GM12878 (cell line): Measurements from ENCODE around the gene XPO1. TPM values are rescaled to one million over a fixed set of nuclear protein-coding genes. Genes with fewer than 3 reads are reported as not detected.

Source experiments
- ATAC-seq: fragments of 200-7000 bp; cut with Tn5 transposase; 3 replicates; pipeline ENCODE4 v1.9.1; 2020; ENCODE audit warnings: mild to moderate bottlenecking, moderate library complexity
- Bru-seq: library from RNA; stranded (reverse); fragments of 400-500 nt; gene quantifications from one replicate; lab custom pipeline; 2021; lab: Mats Ljungman, UMichigan
- BruChase-seq, 2 experiments: library from RNA; stranded (reverse); fragments of 400-500 nt; gene quantifications; one replicate each; lab custom pipeline; 2021; lab: Mats Ljungman, UMichigan
- BruUV-seq: library from RNA; stranded (reverse); fragments of 400-500 nt; replicated peaks from 2 replicates; lab custom pipeline; 2021; lab: Mats Ljungman, UMichigan
- CTCF ChIA-PET: fragments of 300-600 bp; sonication (Branson Sonifier 250); formaldehyde crosslinking; extraction: SDS; loops from one replicate; lab custom pipeline; 2021; ENCODE audit warnings: inconsistent platforms; lab: Yijun Ruan, JAX
- POLR2A ChIA-PET: fragments of 350-600 bp; formaldehyde crosslinking; extraction: SDS; loops from one replicate; lab custom pipeline; 2021; ENCODE audit warnings: inconsistent platforms; lab: Charles Lee
- RAD21 ChIA-PET: fragments of 300-600 bp; sonication (Branson Sonifier 250); formaldehyde crosslinking; loops from one replicate; lab custom pipeline; 2023; ENCODE audit warnings: antibody characterized with exemption; ENCODE audit not compliant: unreplicated experiment; lab: Charles Lee
- SMC1A ChIA-PET: fragments of 300-600 bp; sonication (Branson Sonifier 250); formaldehyde crosslinking; loops from one replicate; lab custom pipeline; 2023; ENCODE audit not compliant: unreplicated experiment, uncharacterized antibody; lab: Charles Lee
- DNase-seq: peaks from one replicate; pipeline ENCODE4 v3.0.0-alpha.2; 2011; ENCODE audit warnings: low read depth, low spot score
- FAIRE-seq: peaks from 3 replicates; lab custom pipeline; 2011; peaks lifted over from hg19 to GRCh38; lab: Jason Lieb, UNC
- H2AFZ ChIP-seq: 2 replicates; pipeline ENCODE4 v1.6.0; 2011; ENCODE audit warnings: low read depth, low read length, control low read depth; ENCODE audit not compliant: control insufficient read depth
- H3K27ac ChIP-seq: 2 replicates; pipeline ENCODE4 v1.5.1; 2011; ENCODE audit warnings: control low read depth; ENCODE audit not compliant: control insufficient read depth, insufficient read depth
- H3K27me3 ChIP-seq, 2 experiments: replicated peaks in 1 of 2; 2 replicates each; pipeline versions ENCODE4 v1.6.0 to v1.6.1; 2011; ENCODE audit warnings: low read length in 1 of 2; ENCODE audit not compliant: control insufficient read depth in 2 of 2, insufficient read depth in 2 of 2
- H3K36me3 ChIP-seq, 2 experiments: 2 replicates each; pipeline ENCODE4 v1.5.1; 2011; ENCODE audit warnings: low read length in 1 of 2; ENCODE audit not compliant: control insufficient read depth in 2 of 2, insufficient read depth in 2 of 2
- H3K4me1 ChIP-seq: 2 replicates; pipeline ENCODE4 v1.6.1; 2011; ENCODE audit warnings: mild to moderate bottlenecking, low read length, moderate library complexity, mixed read lengths; ENCODE audit not compliant: control insufficient read depth, insufficient read depth
- H3K4me2 ChIP-seq: 2 replicates; pipeline ENCODE4 v1.6.0; 2011; ENCODE audit warnings: control low read depth; ENCODE audit not compliant: control insufficient read depth, insufficient read depth
- H3K4me3 ChIP-seq: fragments of 200-600 bp; sonication (generic); 2 replicates; pipeline ENCODE4 v1.5.1; 2016
- H3K79me2 ChIP-seq: 2 replicates; pipeline ENCODE4 v1.6.0; 2011; ENCODE audit warnings: low read length; ENCODE audit not compliant: control insufficient read depth, insufficient read depth
- H3K9ac ChIP-seq: 2 replicates; pipeline ENCODE4 v1.8.0; 2011; ENCODE audit warnings: low read length, control low read depth, mixed read lengths; ENCODE audit not compliant: control insufficient read depth, insufficient read depth
- H3K9me3 ChIP-seq: replicated peaks from 3 replicates; pipeline ENCODE4 v1.5.1; 2011; ENCODE audit warnings: mild to moderate bottlenecking, low read length; ENCODE audit not compliant: control insufficient read depth, insufficient read depth
- H4K20me1 ChIP-seq: 2 replicates; pipeline ENCODE4 v1.6.0; 2011; ENCODE audit not compliant: control insufficient read depth, insufficient read depth
- GATAD2B ChIP-seq: fragments of 450-650 bp; conservative IDR thresholded peaks from 2 replicates; pipeline ENCODE4 v1.6.1; 2017; ENCODE audit warnings: low read depth, mild to moderate bottlenecking, moderate library complexity
- IRF4 ChIP-seq: IDR thresholded peaks from 2 replicates; pipeline ENCODE4 v1.6.1; 2011; ENCODE audit warnings: low read depth, low read length
- MYC ChIP-seq: IDR thresholded peaks from 2 replicates; pipeline ENCODE4 v1.6.1; 2011; ENCODE audit warnings: mild to moderate bottlenecking, low read length, moderate library complexity, inconsistent platforms; ENCODE audit not compliant: insufficient read depth, insufficient replicate concordance, insufficient read length, severe bottlenecking
- NFXL1 ChIP-seq: fragments of 450-650 bp; IDR thresholded peaks from 2 replicates; pipeline ENCODE4 v1.6.1; 2017; ENCODE audit warnings: antibody characterized with exemption, mild to moderate bottlenecking, borderline replicate concordance
- NR2C2 ChIP-seq: IDR thresholded peaks from 2 replicates; pipeline ENCODE4 v1.6.1; 2011; ENCODE audit warnings: borderline replicate concordance, low read depth; ENCODE audit not compliant: control insufficient read depth, insufficient read length
- NR2F1 ChIP-seq: fragments of 450-650 bp; conservative IDR thresholded peaks from 2 replicates; pipeline ENCODE4 v1.6.1; 2017; ENCODE audit warnings: mild to moderate bottlenecking
- SMARCA5 ChIP-seq: fragments of 450-650 bp; IDR thresholded peaks from 2 replicates; pipeline ENCODE4 v1.6.1; 2017; ENCODE audit warnings: mild to moderate bottlenecking
- SREBF2 ChIP-seq: IDR thresholded peaks from 2 replicates; pipeline ENCODE4 v1.6.1; 2012; ENCODE audit warnings: mild to moderate bottlenecking, low read length
- SUPT20H ChIP-seq: IDR thresholded peaks from 2 replicates; pipeline ENCODE4 v1.6.1; 2011; ENCODE audit warnings: low read depth, mild to moderate bottlenecking, low read length, moderate library complexity, borderline replicate concordance; ENCODE audit not compliant: control insufficient read depth
- TCF7 ChIP-seq: IDR thresholded peaks from 2 replicates; pipeline ENCODE4 v1.6.1; 2014; ENCODE audit warnings: antibody characterized with exemption, borderline replicate concordance
- WGBS: methylation state at CpG from one replicate; pipeline ENCODE4 v1.1.6; 2016; ENCODE audit warnings: low lambda C conversion rate; ENCODE audit not compliant: insufficient replicate concordance, insufficient coverage; ENCODE audit errors: missing lambda C conversion rate; 5-methylcytosine and 5-hydroxymethylcytosine counted together
- in situ Hi-C: fragments of 300-500 bp; cut with MboI; formaldehyde crosslinking; loops from 9 replicates; pipeline ENCODE4 v1.14.3; 2018; ENCODE audit warnings: mixed read lengths
- intact Hi-C: fragments of 100-400 bp; cut with micrococcal nuclease; formaldehyde crosslinking; loops from one replicate; pipeline ENCODE4 v1.14.2; 2022; ENCODE audit not compliant: unreplicated experiment
- long read RNA-seq, 2 experiments: library from polyadenylated mRNA; unstranded; transcript quantifications; one replicate each; pipeline ENCODE4 v2.0.0, GENCODE V29; 2019 to 2020
- polyA minus RNA-seq, 3 experiments: library from RNA; depleted of rRNA, polyadenylated mRNA; stranded (reverse); fragments of >200 nt; gene quantifications; 2 replicates each; pipeline ENCODE4 v1.2.3, GENCODE V29; 2011
- polyA plus RNA-seq, 11 experiments: library from polyadenylated mRNA; depleted of rRNA in 4 of 11; unstranded in 6 of 11; stranded (reverse) in 5 of 11; fragments of >200 nt; fragmentation: Nextera tagmentation in 4 of 11; fragmentation: Illumina TruSeq in 1 of 11; extraction: Ambion mirVana in 4 of 11; extraction: Trizol in 1 of 11; gene quantifications; 1 replicate in 1 of 11; 2 replicates in 10 of 11; pipeline versions ENCODE4 v1.2.1 to v1.2.3, GENCODE V29; 2011 to 2016; ENCODE audit warnings: inconsistent platforms in 2 of 11, missing spikeins in 2 of 11, low read depth in 1 of 11
- total RNA-seq, 4 experiments: library from RNA; depleted of rRNA in 3 of 4; stranded (reverse); fragments of >200 nt in 3 of 4; fragmentation: Illumina TruSeq in 1 of 4; extraction: Trizol in 1 of 4; gene quantifications; 2 replicates each; pipeline versions ENCODE4 v1.2.1 to v1.2.3, GENCODE V29; 2013 to 2021
- TF ChIP-seq, protein P1 (sequence below): fragments of 150-350 bp; IDR thresholded peaks from 2 replicates; pipeline ENCODE4 v1.6.1; 2014; ENCODE audit warnings: mild to moderate bottlenecking, low read depth, low read length

Gene XPO1, protein sequence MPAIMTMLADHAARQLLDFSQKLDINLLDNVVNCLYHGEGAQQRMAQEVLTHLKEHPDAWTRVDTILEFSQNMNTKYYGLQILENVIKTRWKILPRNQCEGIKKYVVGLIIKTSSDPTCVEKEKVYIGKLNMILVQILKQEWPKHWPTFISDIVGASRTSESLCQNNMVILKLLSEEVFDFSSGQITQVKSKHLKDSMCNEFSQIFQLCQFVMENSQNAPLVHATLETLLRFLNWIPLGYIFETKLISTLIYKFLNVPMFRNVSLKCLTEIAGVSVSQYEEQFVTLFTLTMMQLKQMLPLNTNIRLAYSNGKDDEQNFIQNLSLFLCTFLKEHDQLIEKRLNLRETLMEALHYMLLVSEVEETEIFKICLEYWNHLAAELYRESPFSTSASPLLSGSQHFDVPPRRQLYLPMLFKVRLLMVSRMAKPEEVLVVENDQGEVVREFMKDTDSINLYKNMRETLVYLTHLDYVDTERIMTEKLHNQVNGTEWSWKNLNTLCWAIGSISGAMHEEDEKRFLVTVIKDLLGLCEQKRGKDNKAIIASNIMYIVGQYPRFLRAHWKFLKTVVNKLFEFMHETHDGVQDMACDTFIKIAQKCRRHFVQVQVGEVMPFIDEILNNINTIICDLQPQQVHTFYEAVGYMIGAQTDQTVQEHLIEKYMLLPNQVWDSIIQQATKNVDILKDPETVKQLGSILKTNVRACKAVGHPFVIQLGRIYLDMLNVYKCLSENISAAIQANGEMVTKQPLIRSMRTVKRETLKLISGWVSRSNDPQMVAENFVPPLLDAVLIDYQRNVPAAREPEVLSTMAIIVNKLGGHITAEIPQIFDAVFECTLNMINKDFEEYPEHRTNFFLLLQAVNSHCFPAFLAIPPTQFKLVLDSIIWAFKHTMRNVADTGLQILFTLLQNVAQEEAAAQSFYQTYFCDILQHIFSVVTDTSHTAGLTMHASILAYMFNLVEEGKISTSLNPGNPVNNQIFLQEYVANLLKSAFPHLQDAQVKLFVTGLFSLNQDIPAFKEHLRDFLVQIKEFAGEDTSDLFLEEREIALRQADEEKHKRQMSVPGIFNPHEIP (N-terminal part only)
- 962 and 978 TPM in 2 replicates for total RNA-seq (2013; cell fraction: nucleolus; rRNA removed)
- total RNA-seq (2014; rRNA removed), result 189 and 249 TPM in 2 replicates
- total RNA-seq (2014; rRNA removed; fragmentation: Illumina TruSeq; extraction: Trizol), result 210 and 216 TPM in 2 replicates
- 149 and 159 TPM in 2 replicates for total RNA-seq (2021)
- polyA plus RNA-seq (2011; ENCODE audit: low read depth), result 100 TPM
- polyA plus RNA-seq (2011; rRNA removed), result 203 and 303 TPM in 2 replicates
- 72.8 and 78.1 TPM in 2 replicates for polyA plus RNA-seq (2011; cell fraction: cytosol; rRNA removed)
- polyA plus RNA-seq (2011; cell fraction: nucleus; rRNA removed), result 190 and 215 TPM in 2 replicates
- polyA plus RNA-seq (2012), result 91.8 and 113 TPM in 2 replicates
- polyA plus RNA-seq (2014; fragmentation: Illumina TruSeq; extraction: Trizol), result 193 and 229 TPM in 2 replicates
- 10 to 100 TPM; 57.3 to 62.8 TPM for polyA plus RNA-seq (2014; fragmentation: Nextera tagmentation; extraction: Ambion mirVana)
- 128 and 146 TPM in 2 replicates for polyA plus RNA-seq (2014; rRNA removed)
- 100 to 1,000 TPM; 123 to 140 TPM for polyA plus RNA-seq (2016; fragmentation: Nextera tagmentation; extraction: Ambion mirVana)
- 195 and 290 TPM in 2 replicates for polyA minus RNA-seq (2011; rRNA and poly(A)+ RNA removed)
- polyA minus RNA-seq (2011; cell fraction: cytosol; rRNA and poly(A)+ RNA removed), result 82.2 and 92.8 TPM in 2 replicates
- polyA minus RNA-seq (2011; cell fraction: nucleus; rRNA and poly(A)+ RNA removed), result 97.2 and 165 TPM in 2 replicates
- percentile 96 among the genes with signal in this experiment for Bru-seq, nascent RNA
- BruChase-seq, experiment 1, labeled RNA remaining after a 6-hour chase, result percentile 98 among the genes with signal in this experiment
- BruChase-seq, experiment 2, labeled RNA remaining after a 2-hour chase, result percentile 98 among the genes with signal in this experiment
- long read RNA-seq, experiment 1, partial matches to known transcripts, result 6 of 7 reads
- long read RNA-seq, experiment 1, other reads (novel, unspliced or antisense), result 1 of 7 reads
- long read RNA-seq, experiment 2, full-length matches to known transcripts, result 7 of 74 reads
- long read RNA-seq, experiment 2, partial matches to known transcripts, result 61 of 74 reads
- long read RNA-seq, experiment 2, other reads (novel, unspliced or antisense), result 6 of 74 reads

DNA sequence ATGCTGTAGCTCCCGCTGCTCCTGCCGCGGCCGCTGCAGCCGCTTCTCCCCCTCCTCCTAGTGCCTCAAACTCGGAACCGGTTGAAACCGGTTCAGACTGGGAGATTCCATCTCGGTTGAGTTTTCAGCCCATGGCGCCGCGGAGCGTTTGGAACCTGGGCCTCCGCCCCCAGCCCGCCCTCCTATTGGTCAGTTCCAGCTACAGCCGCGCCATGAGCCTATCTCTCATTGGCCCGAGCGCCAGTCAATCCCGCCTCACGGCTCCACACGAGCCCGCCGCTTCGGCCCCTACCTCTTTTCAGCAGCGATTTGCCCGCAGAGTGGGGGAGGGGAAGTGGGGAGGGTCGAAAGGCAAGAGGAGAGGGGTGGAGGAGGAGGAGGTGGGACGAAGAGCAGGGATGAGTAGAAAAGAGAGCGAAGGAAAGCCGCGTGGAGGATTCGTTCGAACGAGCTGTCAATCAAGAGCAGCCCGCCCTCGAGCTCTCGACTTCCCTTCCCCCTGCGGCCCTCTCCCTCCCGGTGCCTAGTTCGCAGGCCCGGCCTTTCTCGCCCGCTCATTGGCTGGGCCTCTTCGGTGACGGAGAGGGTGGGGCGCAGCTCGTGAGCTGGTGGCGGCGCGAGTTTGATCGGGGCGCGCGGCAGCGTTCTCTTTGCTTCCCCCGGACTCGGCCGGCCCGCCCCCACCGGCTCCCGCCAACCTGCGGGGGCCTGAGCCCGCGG is at the start of gene XPO1:
XPO1 (minus strand) TSS at position 157 of the 720 bp plus-strand sequence. CDS start 4,459 bp downstream, outside the sequence.
- Histone ChIP-seq H3K4me3 (peak within 1 kb of the TSS; percentile 84), H3K4me1 (peaks cover 5% of the 10 kb centered on the region), H3K9me3 (no peaks in the 10 kb centered on the region; the same call in 2 of the 3 replicates), H3K27me3 (no peaks in the 10 kb centered on the region), H2AFZ (peak within 1 kb of the TSS; percentile 96), H3K36me3 (no peaks in the 10 kb centered on the region), H3K79me2 (peaks cover 51% of the 10 kb centered on the region), H3K4me2 (peak within 1 kb of the TSS; percentile 93), H4K20me1 (peaks cover 4% of the 10 kb centered on the region; the same call in 1 of the 2 replicates), H3K27ac (peak within 1 kb of the TSS; percentile 99), H3K9ac (peak within 1 kb of the TSS; percentile 98)
- intact Hi-C loops (loop anchor here (2.0 to 10.0 kb wide), 4 partner anchors 49 to 226 kb away; partner anchors contain the start of gene USP34), in situ Hi-C loops (no loop called here)
- FAIRE-seq (peak; percentile 95), ATAC-seq (peak; percentile 90), DNase-seq (peak; percentile 95)
- SMC1A ChIA-PET, result interaction anchor here (0.6 to 2.2 kb wide), 12 partner anchors 10 to 521 kb away, joined by 3 to 8 read pairs (median 3); partner anchors contain the start of genes PEX13 and PUS10
- no TSS peak for BruUV-seq
- RAD21 ChIA-PET, result interaction anchor here (0.6 to 2.0 kb wide), 23 partner anchors 9 to 360 kb away, joined by 3 to 15 read pairs (median 4); no protein-coding TSS in a partner anchor
- WGBS, result under 1% methylated on average over 59 of the region's 65 CpGs
- CTCF ChIA-PET, result interaction anchor here (0.7 to 1.5 kb wide), 8 partner anchors 18 to 144 kb away, joined by 3 to 6 read pairs (median 3); no protein-coding TSS in a partner anchor
- POLR2A ChIA-PET, result interaction anchor here (0.5 to 2.7 kb wide), 26 partner anchors 10 to 655 kb away, joined by 3 to 11 read pairs (median 4); no protein-coding TSS in a partner anchor
- no peak for TF ChIP-seq GATAD2B
- no peak for TF ChIP-seq NR2F1
- no peak for TF ChIP-seq NFXL1
- peak; percentile 52 for TF ChIP-seq MYC
- TF ChIP-seq, protein P1, sequence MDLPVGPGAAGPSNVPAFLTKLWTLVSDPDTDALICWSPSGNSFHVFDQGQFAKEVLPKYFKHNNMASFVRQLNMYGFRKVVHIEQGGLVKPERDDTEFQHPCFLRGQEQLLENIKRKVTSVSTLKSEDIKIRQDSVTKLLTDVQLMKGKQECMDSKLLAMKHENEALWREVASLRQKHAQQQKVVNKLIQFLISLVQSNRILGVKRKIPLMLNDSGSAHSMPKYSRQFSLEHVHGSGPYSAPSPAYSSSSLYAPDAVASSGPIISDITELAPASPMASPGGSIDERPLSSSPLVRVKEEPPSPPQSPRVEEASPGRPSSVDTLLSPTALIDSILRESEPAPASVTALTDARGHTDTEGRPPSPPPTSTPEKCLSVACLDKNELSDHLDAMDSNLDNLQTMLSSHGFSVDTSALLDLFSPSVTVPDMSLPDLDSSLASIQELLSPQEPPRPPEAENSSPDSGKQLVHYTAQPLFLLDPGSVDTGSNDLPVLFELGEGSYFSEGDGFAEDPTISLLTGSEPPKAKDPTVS, result 0 out of 2 replicates have a peak, but pooled peaks have one; percentile 46
- no peak for TF ChIP-seq SUPT20H
- no peak for TF ChIP-seq TCF7
- 0 out of 2 replicates have a peak, but pooled peaks have one; percentile 10 for TF ChIP-seq IRF4
- TF ChIP-seq SMARCA5, result peak; percentile 83
- no peak for TF ChIP-seq NR2C2
- no peak for TF ChIP-seq SREBF2
